Fibroblast of lung (primary cell): ENCODE data around the gene DNAJB4. TPM values are rescaled to one million over a fixed set of nuclear protein-coding genes. Genes with fewer than 3 reads are reported as not detected.
A peak's percentile ranks its signal among the peaks of the same experiment; 100 is the strongest.

ENCODE experiments used
- DNase-seq, 2 donors: peaks; one replicate each; pipeline versions ENCODE4 v3.0.0 to v3.0.0-alpha.2; 2010; ENCODE audit warnings: low read depth in 2 of 2
- H2AFZ ChIP-seq: 2 replicates; pipeline ENCODE4 v1.5.1; 2012; ENCODE audit warnings: low read length, control low read depth, inconsistent platforms
- H3K27ac ChIP-seq: 2 replicates; pipeline ENCODE4 v1.5.1; 2011; ENCODE audit warnings: low read length, control low read depth; ENCODE audit not compliant: insufficient read depth
- H3K27me3 ChIP-seq: 2 replicates; pipeline ENCODE4 v1.5.1; 2011; ENCODE audit warnings: mild to moderate bottlenecking, low read length; ENCODE audit not compliant: control insufficient read depth, insufficient read depth
- H3K36me3 ChIP-seq: 2 replicates; pipeline ENCODE4 v1.5.1; 2011; ENCODE audit warnings: low read length; ENCODE audit not compliant: control insufficient read depth, insufficient read depth
- H3K4me1 ChIP-seq: 2 replicates; pipeline ENCODE4 v1.5.1; 2011; ENCODE audit warnings: low read length; ENCODE audit not compliant: control insufficient read depth, insufficient read depth; ENCODE audit errors: extremely low read depth
- H3K4me2 ChIP-seq: 2 replicates; pipeline ENCODE4 v1.5.1; 2011; ENCODE audit warnings: low read length, control low read depth; ENCODE audit not compliant: insufficient read depth; ENCODE audit errors: extremely low read depth
- H3K4me3 ChIP-seq, 4 experiments: fragments of 200-600 bp in 1 of 4; sonication (generic) in 1 of 4; replicated peaks in 1 of 4; 2 replicates each; pipeline ENCODE4 v1.5.1; 2011 to 2016; ENCODE audit warnings: low read length in 4 of 4, low read depth in 3 of 4, mild to moderate bottlenecking in 3 of 4, control low read depth in 2 of 4, inconsistent platforms in 1 of 4, mixed read lengths in 1 of 4; ENCODE audit not compliant: insufficient read depth in 1 of 4; ENCODE audit errors: control extremely low read depth in 1 of 4
- H3K79me2 ChIP-seq: 2 replicates; pipeline ENCODE4 v1.5.1; 2012; ENCODE audit warnings: mild to moderate bottlenecking, low read length, inconsistent platforms; ENCODE audit not compliant: control insufficient read depth, insufficient read depth
- H3K9ac ChIP-seq: 2 replicates; pipeline ENCODE4 v1.5.1; 2011; ENCODE audit warnings: mild to moderate bottlenecking, low read length, control low read depth; ENCODE audit not compliant: insufficient read depth
- H3K9me3 ChIP-seq: 2 replicates; pipeline ENCODE4 v1.5.1; 2012; ENCODE audit warnings: low read depth, low read length; ENCODE audit not compliant: control insufficient read depth, insufficient read depth
- H4K20me1 ChIP-seq: 2 replicates; pipeline ENCODE4 v1.5.1; 2011; ENCODE audit warnings: low read length; ENCODE audit not compliant: control insufficient read depth, insufficient read depth; ENCODE audit errors: extremely low read depth
- CTCF ChIP-seq, 2 donors: IDR thresholded peaks in 1 of 2; conservative IDR thresholded peaks in 1 of 2; 1 replicate in 1 of 2; 2 replicates in 1 of 2; pipeline ENCODE4 v1.5.1; 2011 to 2012; ENCODE audit warnings: low read length in 2 of 2, control low read depth in 1 of 2, inconsistent platforms in 1 of 2, low read depth in 1 of 2, mild to moderate bottlenecking in 1 of 2
- EZH2 ChIP-seq: IDR thresholded peaks from 2 replicates; pipeline ENCODE4 v1.5.1; 2012; ENCODE audit warnings: low read length, control low read depth, mild to moderate bottlenecking; ENCODE audit errors: missing control alignments
- polyA plus RNA-seq, 2 donors: library from polyadenylated mRNA; depleted of rRNA in 1 of 2; stranded (reverse) in 1 of 2; unstranded in 1 of 2; fragments of >200 nt; gene quantifications; 2 replicates each; pipeline ENCODE4 v1.2.1, GENCODE V29; 2011 to 2012; ENCODE audit warnings: missing spikeins in 1 of 2
- total RNA-seq: library from RNA; depleted of rRNA; stranded (reverse); fragments of >200 nt; gene quantifications from 2 replicates; pipeline ENCODE4 v1.2.1, GENCODE V29; 2014

DNAJB4 gene
- total and polyA plus RNA-seq, 2 donors (not counting 1 experiment from before 2014, with no cell fraction given): 52.0 to 78.7 TPM

DNA sequence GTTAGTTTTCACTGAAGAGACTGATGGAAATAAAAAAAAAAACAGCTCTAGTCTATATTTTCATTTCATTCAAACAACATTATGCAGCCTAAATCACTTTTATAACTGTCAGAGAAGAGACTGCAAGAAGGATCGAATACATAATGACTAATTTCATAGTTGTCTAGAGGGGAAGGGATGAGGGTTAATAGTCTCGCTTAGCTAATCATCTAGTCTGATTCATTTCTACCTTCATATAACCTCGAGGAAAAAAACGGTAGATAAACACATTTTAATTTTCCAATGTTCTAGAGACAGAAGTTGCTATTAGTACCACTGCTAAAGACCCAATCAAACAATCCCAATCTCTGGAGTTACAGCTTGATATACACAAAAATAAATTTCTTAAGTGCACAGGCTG is 29.4 kb upstream of the DNAJB4 start:
- H2AFZ ChIP-seq: no peak overlapping the region
- peak in 1 of 2 donors; percentile 68 for DNase-seq
- H4K20me1 ChIP-seq: peaks cover 7% of the 10 kb centered on the region
- no peaks in the 10 kb centered on the region for H3K4me1 ChIP-seq
- H3K9me3 ChIP-seq: no peaks in the 10 kb centered on the region
- H3K27ac ChIP-seq: no peak overlapping the region
- peak overlapping the region; percentile 93 for H3K4me2 ChIP-seq
- H3K36me3 ChIP-seq: no peaks in the 10 kb centered on the region
- no peak overlapping the region for H3K9ac ChIP-seq
- peak overlapping the region; percentile 74 to 98 (median 86) for H3K4me3 ChIP-seq
- TF ChIP-seq CTCF (conservative IDR thresholded peaks at IDR 0.05 in 1 of 2, IDR thresholded peaks at IDR 0.05 in 1 of 2; ENCODE audit: low read depth in 1 of 2, low read length in 2 of 2) (no peak), EZH2 (no peak)
- peaks cover 96% of the 10 kb centered on the region for H3K79me2 ChIP-seq
- no peaks in the 10 kb centered on the region for H3K27me3 ChIP-seq

DNA sequence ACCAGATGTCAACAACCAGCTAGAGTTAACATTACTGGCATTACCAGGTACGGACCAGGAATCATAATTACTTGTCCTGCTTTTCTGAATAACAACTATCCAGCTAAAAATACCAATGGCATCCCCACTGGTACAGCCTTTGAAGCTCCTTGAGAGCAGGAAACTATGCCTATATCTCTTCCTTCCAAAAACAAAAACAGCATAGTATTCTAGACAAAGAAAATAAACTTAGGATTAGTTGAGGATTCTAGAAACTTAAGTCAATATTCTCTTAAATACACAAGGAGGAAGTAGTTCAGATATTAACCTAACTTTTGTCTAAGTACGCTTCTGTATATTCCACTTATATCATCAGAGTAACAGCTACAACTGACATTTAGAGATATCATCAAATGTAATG is 28.8 kb upstream of the DNAJB4 start:
- Histone ChIP-seq H3K27ac (no peak overlapping the region), H4K20me1 (peaks cover 7% of the 10 kb centered on the region), H3K9me3 (no peaks in the 10 kb centered on the region), H3K4me2 (peak overlapping the region; percentile 93), H2AFZ (no peak overlapping the region), H3K36me3 (no peaks in the 10 kb centered on the region), H3K27me3 (no peaks in the 10 kb centered on the region), H3K4me3 (peak overlapping the region; percentile 74 to 98 (median 86)), H3K9ac (no peak overlapping the region), H3K4me1 (no peaks in the 10 kb centered on the region), H3K79me2 (peaks cover 96% of the 10 kb centered on the region)
- DNase-seq: no peak
- TF ChIP-seq EZH2 (no peak), CTCF (conservative IDR thresholded peaks at IDR 0.05 in 1 of 2, IDR thresholded peaks at IDR 0.05 in 1 of 2; ENCODE audit: low read depth in 1 of 2, low read length in 2 of 2) (no peak)

DNA sequence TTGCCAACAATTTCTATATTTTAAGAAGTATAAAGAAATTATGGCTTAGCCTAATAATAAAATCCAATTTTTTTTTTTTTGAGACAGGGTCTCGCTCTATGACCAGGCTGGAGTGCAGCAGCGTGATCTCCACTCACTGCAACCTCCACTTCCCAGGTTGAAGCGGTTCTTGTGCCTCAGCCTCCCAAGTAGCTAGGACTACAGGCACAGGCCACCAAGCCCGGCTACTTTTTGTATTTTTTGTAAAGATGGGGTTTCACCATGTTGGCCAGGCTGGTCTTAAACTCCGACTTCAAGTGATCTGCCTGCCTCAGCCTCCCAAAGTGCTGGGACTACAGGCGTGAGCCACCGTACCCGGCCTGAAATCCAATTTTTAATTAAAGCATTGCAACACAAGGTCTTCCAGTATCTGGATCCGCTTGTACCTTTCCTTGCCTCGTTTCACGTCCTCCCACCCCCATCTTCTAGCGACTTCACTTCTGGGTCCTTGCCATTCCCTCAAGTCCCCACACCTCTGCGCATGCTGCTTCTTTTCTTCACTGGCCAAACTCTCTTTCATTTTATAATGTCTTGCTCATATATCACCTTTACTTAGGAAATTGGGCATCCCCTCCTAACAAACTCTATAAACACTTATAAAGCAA is 28.2 kb upstream of the DNAJB4 start:
- no peak overlapping the region for H3K9ac ChIP-seq
- H3K4me3 ChIP-seq: peak overlapping the region; percentile 74 to 98 (median 86)
- H3K36me3 ChIP-seq: no peaks in the 10 kb centered on the region
- DNase-seq: no peak
- TF ChIP-seq EZH2 (no peak), CTCF (conservative IDR thresholded peaks at IDR 0.05 in 1 of 2, IDR thresholded peaks at IDR 0.05 in 1 of 2; ENCODE audit: low read depth in 1 of 2, low read length in 2 of 2) (no peak)
- H3K27me3 ChIP-seq: no peaks in the 10 kb centered on the region
- no peak overlapping the region for H3K27ac ChIP-seq
- peaks cover 96% of the 10 kb centered on the region for H3K79me2 ChIP-seq
- H3K9me3 ChIP-seq: no peaks in the 10 kb centered on the region
- peaks cover 7% of the 10 kb centered on the region for H4K20me1 ChIP-seq
- peak overlapping the region; percentile 93 for H3K4me2 ChIP-seq
- H2AFZ ChIP-seq: no peak overlapping the region
- H3K4me1 ChIP-seq: no peaks in the 10 kb centered on the region
